IPS-18c (cell line): ENCODE results near the gene RUFY1.
A peak's percentile ranks its signal among the peaks of the same experiment; 100 is the strongest.
"Not testable (repeated sequence)": the region's sequence is repeated elsewhere in the genome, so short reads cannot be mapped to it uniquely, and the experiment has no call there.

ENCODE experiments used
- H3K4me3 ChIP-seq: 2 replicates; pipeline ENCODE4 v1.7.0; 2013; ENCODE audit warnings: low read depth, mild to moderate bottlenecking, low read length, moderate library complexity; ENCODE audit not compliant: insufficient read depth
- H3K9me3 ChIP-seq: one replicate; pipeline ENCODE4 v1.6.1; 2013; ENCODE audit warnings: mild to moderate bottlenecking, low read length, moderate library complexity; ENCODE audit not compliant: control insufficient read depth, insufficient read depth

RUFY1 gene

DNA sequence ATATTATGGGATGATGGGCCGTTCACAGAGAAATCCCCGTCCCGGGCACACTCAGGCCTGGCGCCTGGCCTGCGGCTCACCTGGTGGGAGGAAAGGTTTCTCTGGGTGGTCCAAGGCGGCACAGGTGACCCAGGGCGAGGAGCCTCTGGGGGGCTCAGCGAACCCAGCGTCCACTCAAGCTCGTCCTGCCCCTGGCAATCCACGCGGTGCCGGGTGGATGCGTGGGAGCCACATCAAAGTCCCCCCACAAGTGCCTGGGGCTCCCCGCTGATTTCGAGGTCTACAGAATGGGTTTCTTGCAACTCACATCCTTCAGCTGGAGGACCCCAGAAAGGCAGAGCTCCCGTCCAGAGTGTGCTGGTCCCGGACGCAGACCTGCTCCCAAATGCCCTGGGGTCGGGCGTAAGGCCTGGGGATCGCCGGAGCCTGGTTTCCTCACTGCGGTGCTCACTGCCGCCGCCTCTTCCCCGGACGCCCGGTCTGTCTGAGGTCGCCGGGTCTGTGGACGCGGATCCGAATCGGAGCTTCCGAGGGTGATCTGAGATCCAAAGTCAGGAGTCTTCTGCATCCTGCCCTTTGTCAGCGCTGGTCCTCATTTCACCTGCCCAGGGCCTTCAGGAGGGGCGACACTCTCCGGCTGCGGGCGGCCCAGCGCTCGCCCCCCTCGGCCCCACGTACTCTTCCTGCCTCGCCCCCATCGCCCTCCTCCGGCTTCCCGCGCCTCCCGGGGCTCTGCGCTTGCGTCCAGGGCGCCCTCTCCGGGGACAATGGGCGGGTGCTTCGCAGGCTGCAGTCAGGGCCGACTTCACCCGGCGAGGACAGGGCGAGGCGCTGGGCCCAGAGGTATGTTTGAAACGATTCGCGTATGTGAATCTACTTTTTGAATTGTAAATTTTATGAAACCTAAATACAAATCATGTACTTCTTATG is 20.0 kb upstream of the RUFY1 start:
- Histone ChIP-seq H3K9me3 (peaks cover 3% of the 10 kb centered on the region), H3K4me3 (peak overlapping the region; percentile 51)

DNA sequence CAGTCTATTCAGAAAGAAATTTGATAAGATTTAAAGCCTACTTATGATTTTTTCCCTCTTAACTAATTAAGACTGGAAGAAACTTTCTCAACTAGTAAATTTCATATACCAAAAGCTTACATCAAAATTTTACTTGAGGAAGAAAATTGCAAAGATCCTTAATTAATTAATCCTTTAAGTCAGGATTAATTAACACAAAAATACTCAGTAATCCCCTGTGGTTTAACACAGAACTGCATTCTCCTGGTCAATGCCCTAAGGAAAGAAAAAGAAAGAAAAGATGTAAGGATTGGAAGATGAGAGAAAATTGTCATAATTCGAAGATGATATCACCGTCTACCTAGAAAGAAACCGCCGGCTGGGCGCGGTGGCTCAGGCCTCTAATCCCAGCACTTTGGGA is 17.3 kb upstream of the RUFY1 start:
- H3K9me3 ChIP-seq = peaks cover 3% of the 10 kb centered on the region

DNA sequence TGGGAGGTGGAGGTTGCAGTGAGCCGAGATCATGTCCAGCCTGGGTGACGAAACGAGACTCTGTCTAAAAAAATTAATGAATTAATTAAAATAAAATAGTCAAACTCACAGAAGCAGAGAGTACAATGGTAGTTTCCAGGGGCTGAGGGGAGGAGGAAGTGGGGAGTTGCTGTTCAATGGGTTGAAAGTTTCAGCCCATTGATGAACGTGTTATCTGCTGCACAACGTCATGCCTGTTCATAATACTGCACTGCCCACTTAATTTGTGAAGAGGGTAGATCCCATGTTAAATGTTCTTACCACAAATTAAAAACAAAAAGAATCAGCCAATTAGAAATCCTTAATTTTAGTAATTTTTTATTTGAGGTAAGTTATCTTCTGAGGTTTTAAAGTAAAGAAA is 16.4 kb upstream of the RUFY1 start:
- Histone ChIP-seq H3K4me3 (no peak overlapping the region), H3K9me3 (peaks cover 3% of the 10 kb centered on the region)

More for the DNA sequence above, 17.3 kb upstream of the RUFY1 start:
- no peak overlapping the region for H3K4me3 ChIP-seq

DNA sequence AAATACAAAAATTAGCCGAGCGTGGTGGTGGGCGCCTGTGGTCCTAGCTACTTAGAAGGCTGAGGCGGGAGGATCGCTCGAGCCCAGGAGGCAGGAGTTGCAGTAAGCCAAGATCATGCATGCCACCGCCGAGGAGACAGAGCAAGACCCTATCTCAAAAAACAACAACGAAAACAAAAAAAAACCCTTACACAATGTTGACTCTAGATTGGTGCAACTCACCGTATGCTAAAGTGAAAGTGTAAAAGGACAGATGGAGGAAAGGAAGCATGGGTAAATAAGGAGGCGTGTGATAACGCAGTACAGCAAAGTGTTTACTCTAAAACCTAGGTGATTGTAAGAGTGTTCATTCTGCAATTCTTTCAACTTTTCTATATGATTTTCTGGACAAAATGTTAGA is 15.9 kb upstream of the RUFY1 start:
- peaks cover 3% of the 10 kb centered on the region for H3K9me3 ChIP-seq
- no peak overlapping the region for H3K4me3 ChIP-seq

DNA sequence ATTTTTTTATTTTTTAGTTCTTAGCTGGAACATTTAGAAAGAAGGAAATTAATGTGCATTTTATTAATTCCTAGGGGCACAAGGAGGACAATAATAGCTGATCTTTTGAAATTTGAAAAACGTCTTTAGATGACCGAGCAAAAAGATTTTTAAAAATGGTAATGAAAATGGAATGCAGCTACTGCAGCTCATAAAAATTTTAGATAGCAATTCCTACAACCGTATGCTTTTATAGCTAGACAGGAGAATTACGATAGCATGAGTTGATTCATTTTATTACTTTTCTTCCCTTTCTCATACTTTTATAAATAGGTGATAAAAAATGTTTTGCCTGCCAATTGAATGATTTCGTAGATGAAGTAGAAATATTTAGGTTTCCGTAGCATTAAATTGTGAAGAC is 13.7 kb upstream of the RUFY1 start:
- Histone ChIP-seq H3K9me3 (no peaks in the 10 kb centered on the region), H3K4me3 (no peak overlapping the region)

DNA sequence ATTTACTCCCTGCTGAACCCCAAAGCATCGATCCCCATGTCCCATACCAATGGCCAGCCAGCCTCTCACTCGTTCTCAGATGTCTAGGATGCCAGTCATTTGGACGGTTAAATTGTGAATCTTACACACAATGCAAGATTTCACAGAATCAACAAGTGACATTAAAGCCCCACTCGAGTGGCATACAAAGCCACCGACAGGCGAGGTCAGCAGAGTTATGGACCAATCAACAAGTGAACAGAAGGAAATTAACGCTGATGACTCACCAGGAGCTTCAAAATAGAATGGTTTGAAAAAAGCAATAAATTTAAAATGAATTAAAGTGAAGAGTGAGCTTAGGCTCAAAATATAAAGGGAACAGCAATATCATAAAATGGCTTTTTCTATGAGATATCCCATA is 8.2 kb upstream of the RUFY1 start:
- H3K9me3 ChIP-seq = no peaks in the 10 kb centered on the region
- no peak overlapping the region for H3K4me3 ChIP-seq

DNA sequence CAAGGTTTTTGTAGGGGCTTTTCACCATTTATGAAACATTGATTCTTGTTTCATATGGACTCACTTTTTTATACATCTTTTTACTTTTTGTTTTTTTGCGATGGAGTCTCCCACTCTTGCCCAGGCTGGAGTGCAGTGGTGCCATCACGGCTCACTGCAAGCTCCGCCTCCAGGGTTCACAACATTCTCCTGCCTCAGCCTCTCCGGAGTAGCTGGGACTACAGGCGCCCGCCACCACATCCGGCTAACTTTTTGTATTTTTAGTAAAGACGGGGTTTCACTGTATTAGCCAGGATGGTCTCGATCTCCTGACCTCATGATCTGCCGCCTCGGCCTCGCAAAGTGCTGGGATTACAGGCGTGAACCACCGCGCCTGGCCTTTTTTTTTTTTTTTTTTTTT is 7.1 kb upstream of the RUFY1 start:
- not testable (repeated sequence) for H3K9me3 ChIP-seq, H3K4me3 ChIP-seq

DNA sequence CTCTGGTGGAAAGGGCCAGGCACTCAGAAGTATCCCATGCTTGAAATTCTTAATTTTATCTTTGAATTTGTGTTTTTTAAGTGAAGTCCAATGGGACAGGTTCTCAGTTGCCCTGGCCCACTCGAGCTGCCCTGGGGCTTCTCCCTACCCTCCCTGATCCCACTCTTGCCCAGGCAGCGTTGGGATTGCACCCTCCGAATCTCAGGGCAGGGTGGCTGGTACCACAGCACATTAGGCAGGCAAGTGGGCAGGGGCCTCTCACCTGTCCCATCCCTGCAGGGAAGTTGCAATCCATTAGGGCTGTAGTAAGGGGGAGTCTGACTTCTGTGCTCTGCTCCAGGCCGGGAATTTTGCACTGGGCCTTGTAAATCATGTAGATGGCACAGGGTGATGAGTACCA is 2.7 kb downstream of the RUFY1 start:
- no peaks in the 10 kb centered on the region for H3K9me3 ChIP-seq
- no peak overlapping the region for H3K4me3 ChIP-seq

DNA sequence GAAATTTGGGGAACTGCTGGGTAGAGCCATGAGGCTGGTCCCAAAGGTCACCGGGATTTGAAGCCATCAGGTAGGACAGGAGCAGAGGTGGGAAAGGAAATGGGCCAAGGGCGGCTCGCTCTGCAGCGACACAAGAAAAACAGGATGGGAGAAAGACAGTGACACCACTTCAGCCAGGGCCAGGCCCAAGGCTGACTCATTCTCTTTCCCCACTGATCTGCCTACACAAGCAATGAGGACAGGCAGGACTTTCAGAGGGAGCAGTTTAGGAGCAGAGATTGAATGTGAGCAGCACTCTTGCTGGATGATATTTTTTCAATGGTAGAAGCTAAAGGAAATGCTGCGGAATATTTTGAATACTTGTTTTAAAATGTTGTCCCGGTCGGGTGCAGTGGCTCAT is 3.5 kb downstream of the RUFY1 start:
- Histone ChIP-seq H3K9me3 (no peaks in the 10 kb centered on the region), H3K4me3 (no peak overlapping the region)

DNA sequence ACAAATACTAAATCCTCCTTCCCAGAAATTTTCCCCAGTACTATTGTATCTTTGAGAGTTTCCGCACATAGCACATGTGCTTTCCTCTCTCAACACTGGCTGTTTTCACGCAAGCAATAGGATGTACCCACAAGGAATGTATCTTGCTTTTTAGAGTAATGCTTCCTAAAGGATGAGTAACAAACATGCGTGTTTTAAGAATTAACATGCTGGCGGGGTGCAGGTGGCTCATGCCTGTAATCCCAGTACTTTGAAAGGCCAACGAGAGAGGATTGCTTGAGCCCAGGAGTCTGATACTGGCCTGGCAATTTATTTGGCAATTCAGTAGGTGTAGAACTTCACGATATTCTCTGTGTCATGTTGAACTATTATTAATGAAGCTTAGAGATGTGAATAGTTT is 4.6 kb downstream of the RUFY1 start:
- Histone ChIP-seq H3K4me3 (no peak overlapping the region), H3K9me3 (no peaks in the 10 kb centered on the region)

DNA sequence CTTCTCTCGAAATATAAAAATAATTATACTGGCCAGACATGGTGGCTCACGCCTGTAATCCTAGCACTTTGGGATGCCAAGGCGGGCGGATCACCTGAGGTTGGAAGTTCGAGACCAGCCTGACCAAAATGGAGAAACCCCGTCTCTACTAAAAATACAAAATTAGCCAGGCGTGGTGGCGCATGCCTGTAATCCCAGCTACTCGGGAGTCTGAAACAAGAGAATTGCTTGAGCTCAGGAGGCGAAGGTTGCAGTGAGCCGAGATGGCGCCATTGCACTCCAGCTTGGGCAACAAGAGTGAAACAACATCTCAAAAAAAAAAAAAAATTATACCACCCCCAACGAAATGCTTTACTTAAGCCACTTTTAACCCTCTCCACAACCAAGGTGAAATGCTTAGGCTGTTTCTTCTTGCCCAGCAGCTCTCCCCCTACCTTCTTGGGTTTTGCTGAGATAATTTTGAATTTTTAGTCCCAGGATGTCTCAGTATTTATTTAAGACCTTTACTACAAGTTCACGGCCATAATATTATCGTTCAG is 8.0 kb downstream of the RUFY1 start:
- not testable (repeated sequence) for H3K9me3 ChIP-seq, H3K4me3 ChIP-seq

DNA sequence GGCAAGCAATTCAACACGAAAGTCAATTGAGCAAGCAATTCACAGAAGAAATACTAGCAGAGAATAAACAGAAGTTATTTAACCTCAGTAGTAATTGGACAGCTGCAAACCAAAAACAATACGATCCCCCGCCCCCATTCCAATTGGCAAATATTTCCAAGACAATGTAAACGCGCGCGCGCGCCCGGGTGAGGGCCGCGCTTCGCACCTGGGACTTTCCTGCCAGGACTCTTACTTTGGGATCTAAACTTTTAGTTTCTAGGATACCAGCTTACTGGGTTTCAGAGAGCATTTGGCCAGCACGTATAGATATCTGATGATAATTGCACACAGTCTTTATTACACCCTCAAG is 8.6 kb downstream of the RUFY1 start:
- Histone ChIP-seq H3K9me3 (no peaks in the 10 kb centered on the region), H3K4me3 (peak overlapping the region; percentile 59)

DNA sequence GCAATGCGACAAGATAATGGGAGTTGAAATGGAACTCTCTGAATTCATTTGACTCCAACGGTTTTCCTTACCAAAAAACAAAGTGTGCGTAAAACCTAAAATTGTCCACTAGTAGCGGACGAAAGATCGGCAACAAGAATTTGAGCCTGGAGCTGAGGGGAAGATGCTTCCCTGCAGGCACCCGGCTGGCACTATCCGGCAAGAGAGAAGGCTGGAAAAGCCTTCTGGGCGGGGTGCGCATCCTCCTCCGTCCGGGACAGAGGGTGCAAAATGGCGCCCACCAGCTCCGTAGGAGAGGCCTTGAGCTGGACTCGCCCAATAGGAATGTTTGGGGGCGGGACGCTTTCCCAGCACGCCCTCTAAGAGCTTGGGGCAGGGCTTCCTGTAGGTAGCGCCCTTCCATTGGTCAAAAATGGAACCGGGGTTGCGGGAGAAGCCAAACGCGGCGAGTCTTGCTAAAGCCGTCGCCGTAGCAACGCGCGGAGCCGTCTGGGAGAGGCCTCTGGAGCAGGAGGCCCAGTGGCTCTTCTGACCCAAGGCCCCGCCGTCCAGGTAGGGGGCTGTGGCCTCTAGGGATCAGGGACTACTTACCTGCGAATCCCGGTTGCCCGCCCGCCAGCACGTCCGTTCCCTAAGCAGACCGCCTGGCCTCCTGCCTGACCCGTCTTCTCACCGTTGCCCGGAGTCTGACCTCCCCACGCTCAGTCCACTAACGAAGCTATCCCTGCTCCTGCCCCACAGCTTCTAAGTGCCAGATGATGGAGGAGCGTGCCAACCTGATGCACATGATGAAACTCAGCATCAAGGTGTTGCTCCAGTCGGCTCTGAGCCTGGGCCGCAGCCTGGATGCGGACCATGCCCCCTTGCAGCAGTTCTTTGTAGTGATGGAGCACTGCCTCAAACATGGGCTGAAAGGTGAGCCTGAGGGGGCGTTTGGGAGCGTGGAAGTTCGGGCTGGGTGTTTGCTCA is 9.2 kb downstream of the RUFY1 start:
- H3K4me3 ChIP-seq = peak overlapping the region; percentile 89
- H3K9me3 ChIP-seq = no peaks in the 10 kb centered on the region

DNA sequence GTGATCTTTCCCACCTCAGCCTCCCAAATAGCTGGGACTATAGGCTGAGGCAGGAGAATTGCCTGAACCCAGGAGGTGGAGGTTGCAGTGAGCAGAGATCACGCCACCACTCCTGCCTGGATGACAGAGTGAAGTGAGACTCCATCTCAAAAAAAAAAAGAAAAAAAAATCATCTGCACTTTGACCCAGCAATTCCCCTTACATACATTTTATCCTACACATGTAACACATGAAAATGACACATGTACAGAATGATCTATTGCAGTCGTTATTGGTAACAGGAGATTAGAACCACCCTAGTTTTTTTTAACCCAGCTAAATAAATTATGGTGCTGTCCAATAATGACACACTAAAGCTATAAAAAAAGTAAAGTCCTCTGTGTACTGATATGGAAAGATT is 14.2 kb downstream of the RUFY1 start:
- Histone ChIP-seq H3K4me3 (no peak overlapping the region), H3K9me3 (peaks cover 2% of the 10 kb centered on the region)

DNA sequence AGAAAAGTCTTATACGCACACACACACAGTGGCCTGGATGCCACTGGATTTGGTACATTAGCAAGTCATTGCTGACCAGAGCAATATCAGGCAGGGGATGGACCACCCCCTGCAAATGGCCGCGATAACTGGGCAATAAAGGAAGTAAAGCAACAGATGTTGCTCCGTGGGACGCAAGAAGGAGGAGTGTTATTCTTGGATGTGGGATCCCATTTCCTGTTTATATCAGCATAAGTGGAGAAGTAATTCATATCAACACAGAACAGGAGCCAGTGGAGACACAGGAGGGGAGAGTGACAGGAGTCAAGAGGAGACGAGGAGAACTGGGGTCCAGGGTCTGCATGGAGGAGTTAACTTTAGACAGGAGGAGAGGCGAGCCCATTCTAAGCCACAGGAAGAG is 18.4 kb downstream of the RUFY1 start:
- peaks cover 2% of the 10 kb centered on the region for H3K9me3 ChIP-seq
- no peak overlapping the region for H3K4me3 ChIP-seq

DNA sequence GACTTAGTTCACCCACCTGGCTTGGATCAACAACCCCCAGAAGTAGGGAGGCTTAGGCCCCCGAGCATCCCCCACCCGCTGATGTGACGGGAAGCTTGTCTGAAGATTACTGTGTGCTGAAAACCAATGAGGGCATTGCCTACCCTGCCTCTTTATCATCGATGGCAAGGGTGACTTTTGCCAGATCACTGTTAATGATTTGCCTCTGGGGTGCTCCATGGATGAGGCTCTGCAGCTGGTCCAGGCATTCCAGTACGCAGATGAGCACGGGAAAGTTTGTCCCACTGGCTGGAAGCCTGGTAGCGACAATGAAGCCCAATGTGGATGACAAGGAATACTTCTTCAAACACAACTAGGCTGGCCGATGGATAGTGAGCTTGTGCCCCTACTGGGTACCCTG is 22.0 kb downstream of the RUFY1 start:
- H3K4me3 ChIP-seq = no peak overlapping the region
- peaks cover 2% of the 10 kb centered on the region for H3K9me3 ChIP-seq

DNA sequence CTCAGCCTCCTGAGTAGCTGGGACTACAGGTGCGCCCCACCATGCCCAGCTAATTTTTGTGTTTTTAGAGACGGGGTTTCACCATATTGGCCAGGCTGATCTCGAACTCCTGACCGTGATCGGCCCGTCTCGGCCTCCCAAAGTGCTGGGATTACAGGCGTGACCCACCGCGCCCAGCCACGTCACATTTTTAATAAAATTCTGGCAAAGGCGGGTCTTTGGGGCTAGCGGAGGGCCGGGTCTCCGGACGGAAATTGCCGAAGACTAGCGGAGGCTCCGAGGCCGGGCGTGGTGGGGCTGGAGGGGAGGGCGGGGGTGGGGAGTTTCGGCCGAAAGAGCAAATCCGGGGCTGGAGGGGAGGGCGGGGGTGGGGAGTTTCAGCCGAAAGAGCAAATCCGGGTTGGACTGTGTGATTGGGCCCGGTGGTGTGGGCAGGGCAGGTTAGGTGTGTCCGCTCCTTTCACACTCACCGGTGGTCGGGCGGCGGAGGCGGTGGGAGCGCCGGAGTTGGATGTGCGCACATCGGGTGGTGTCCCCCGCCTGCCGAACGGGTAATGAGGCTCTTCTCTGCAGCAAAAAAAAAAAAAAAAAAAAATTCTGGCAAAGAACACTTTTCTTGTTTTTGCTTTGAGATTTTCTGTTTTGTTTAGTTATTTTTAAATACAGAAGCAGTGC is 27.1 kb downstream of the RUFY1 start:
- H3K9me3 ChIP-seq = no peaks in the 10 kb centered on the region

More for the DNA sequence above, 27.1 kb downstream of the RUFY1 start:
- H3K4me3 ChIP-seq = no peak overlapping the region
